IMR-90 (cell line): ENCODE results near the gene ACSL6.

Source experiments
- CEBPB ChIP-seq: IDR thresholded peaks from 2 replicates; pipeline ENCODE4 v1.6.1; 2012; ENCODE audit warnings: low read depth, low read length, improper control_type of control experiment
- CHD1 ChIP-seq: IDR thresholded peaks from 2 replicates; pipeline ENCODE4 v1.6.1; 2012; ENCODE audit warnings: low read depth, low read length, improper control_type of control experiment
- FOS ChIP-seq: fragments of 150-350 bp; IDR thresholded peaks from 2 replicates; pipeline ENCODE4 v1.6.1; 2016; ENCODE audit warnings: low read depth, low read length
- MAFK ChIP-seq: IDR thresholded peaks from 2 replicates; pipeline ENCODE4 v1.6.1; 2012; ENCODE audit warnings: low read depth, low read length, improper control_type of control experiment
- MAZ ChIP-seq: IDR thresholded peaks from 2 replicates; pipeline ENCODE4 v1.6.1; 2012; ENCODE audit warnings: low read depth, mild to moderate bottlenecking, low read length, improper control_type of control experiment, moderate library complexity, borderline replicate concordance
- MXI1 ChIP-seq: IDR thresholded peaks from 2 replicates; pipeline ENCODE4 v1.6.1; 2012; ENCODE audit warnings: low read depth, mild to moderate bottlenecking, low read length, moderate library complexity, borderline replicate concordance
- POLR2A ChIP-seq: IDR thresholded peaks from 2 replicates; pipeline ENCODE4 v1.6.1; 2012; ENCODE audit warnings: mild to moderate bottlenecking, low read depth, low read length
- RAD21 ChIP-seq: IDR thresholded peaks from 2 replicates; pipeline ENCODE4 v1.6.1; 2012; ENCODE audit warnings: low read length, improper control_type of control experiment
- RCOR1 ChIP-seq: IDR thresholded peaks from 2 replicates; pipeline ENCODE4 v1.6.1; 2012; ENCODE audit warnings: mild to moderate bottlenecking, low read length, improper control_type of control experiment; ENCODE audit not compliant: insufficient replicate concordance
- RFX5 ChIP-seq: IDR thresholded peaks from 2 replicates; pipeline ENCODE4 v1.8.0; 2012; ENCODE audit warnings: low read depth, mild to moderate bottlenecking, low read length, moderate library complexity
- SMC3 ChIP-seq: fragments of 150-350 bp; IDR thresholded peaks from 2 replicates; pipeline ENCODE4 v1.6.1; 2016; ENCODE audit warnings: low read depth, mild to moderate bottlenecking, antibody characterized with exemption, low read length, moderate library complexity
- TF ChIP-seq, protein P1 (sequence below): conservative IDR thresholded peaks from 2 replicates; pipeline ENCODE4 v1.5.1; 2012; ENCODE audit warnings: mild to moderate bottlenecking, low read depth, low read length, improper control_type of control experiment
- TF ChIP-seq, protein P2 (sequence below): fragments of 150-350 bp; IDR thresholded peaks from 2 replicates; pipeline ENCODE4 v1.6.1; 2017; ENCODE audit warnings: mild to moderate bottlenecking, antibody characterized with exemption, low read length, low read depth

DNA sequence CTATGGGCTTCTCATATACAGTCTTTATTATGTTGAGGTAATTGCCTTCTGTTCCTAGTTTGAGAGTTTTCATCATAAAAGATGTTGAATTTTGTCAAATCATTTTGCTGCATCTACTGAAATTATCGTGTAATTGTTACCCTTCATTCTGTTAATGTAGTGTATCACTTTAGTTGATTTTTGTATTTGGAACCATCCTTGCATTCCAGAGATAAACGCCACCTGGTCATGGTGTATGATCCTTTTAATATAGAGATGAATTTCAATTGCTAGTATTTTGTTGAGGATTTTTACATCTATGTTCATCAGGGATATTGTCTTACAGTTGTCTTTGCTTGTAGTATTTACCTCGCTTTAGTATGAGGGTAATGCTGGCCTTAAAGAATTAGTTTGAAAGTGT lies 85.3 kb downstream of the ACSL6 start:
- TF ChIP-seq, protein P1, sequence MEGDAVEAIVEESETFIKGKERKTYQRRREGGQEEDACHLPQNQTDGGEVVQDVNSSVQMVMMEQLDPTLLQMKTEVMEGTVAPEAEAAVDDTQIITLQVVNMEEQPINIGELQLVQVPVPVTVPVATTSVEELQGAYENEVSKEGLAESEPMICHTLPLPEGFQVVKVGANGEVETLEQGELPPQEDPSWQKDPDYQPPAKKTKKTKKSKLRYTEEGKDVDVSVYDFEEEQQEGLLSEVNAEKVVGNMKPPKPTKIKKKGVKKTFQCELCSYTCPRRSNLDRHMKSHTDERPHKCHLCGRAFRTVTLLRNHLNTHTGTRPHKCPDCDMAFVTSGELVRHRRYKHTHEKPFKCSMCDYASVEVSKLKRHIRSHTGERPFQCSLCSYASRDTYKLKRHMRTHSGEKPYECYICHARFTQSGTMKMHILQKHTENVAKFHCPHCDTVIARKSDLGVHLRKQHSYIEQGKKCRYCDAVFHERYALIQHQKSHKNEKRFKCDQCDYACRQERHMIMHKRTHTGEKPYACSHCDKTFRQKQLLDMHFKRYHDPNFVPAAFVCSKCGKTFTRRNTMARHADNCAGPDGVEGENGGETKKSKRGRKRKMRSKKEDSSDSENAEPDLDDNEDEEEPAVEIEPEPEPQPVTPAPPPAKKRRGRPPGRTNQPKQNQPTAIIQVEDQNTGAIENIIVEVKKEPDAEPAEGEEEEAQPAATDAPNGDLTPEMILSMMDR, result no peak
- TF ChIP-seq FOS (no peak), CEBPB (no peak), POLR2A (no peak), RAD21 (no peak), SMC3 (no peak), MAFK (no peak), MAZ (no peak), RFX5 (no peak), MXI1 (no peak), RCOR1 (no peak), CHD1 (no peak)
- TF ChIP-seq, protein P2, sequence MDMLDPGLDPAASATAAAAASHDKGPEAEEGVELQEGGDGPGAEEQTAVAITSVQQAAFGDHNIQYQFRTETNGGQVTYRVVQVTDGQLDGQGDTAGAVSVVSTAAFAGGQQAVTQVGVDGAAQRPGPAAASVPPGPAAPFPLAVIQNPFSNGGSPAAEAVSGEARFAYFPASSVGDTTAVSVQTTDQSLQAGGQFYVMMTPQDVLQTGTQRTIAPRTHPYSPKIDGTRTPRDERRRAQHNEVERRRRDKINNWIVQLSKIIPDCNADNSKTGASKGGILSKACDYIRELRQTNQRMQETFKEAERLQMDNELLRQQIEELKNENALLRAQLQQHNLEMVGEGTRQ, result no peak
